OCI-LY1 (cell line): ENCODE results near the gene PPP5C.
A peak's percentile ranks its signal among the peaks of the same experiment; 100 is the strongest.

Experiments used
- H2AFZ ChIP-seq: fragments of 200-600 bp; sonication (generic), shearing (Covaris generic); 2 replicates; pipeline ENCODE4 v1.6.0; 2014; ENCODE audit warnings: antibody characterized with exemption, mild to moderate bottlenecking, low read length
- H3F3A ChIP-seq: fragments of 200-600 bp; sonication (generic), shearing (Covaris generic); 2 replicates; pipeline ENCODE4 v1.6.0; 2014; ENCODE audit warnings: mild to moderate bottlenecking, antibody characterized with exemption, low read length, moderate library complexity; ENCODE audit not compliant: insufficient read depth
- H3K27ac ChIP-seq: fragments of 200-600 bp; sonication (generic); 2 replicates; pipeline ENCODE4 v1.5.1; 2014; ENCODE audit warnings: low read length, mixed run types, mild to moderate bottlenecking, low read depth; ENCODE audit not compliant: poor library complexity, severe bottlenecking
- H3K27me3 ChIP-seq: fragments of 200-600 bp; sonication (generic); 2 replicates; pipeline ENCODE4 v1.6.0; 2014; ENCODE audit warnings: antibody characterized with exemption, mild to moderate bottlenecking, low read length, moderate library complexity; ENCODE audit not compliant: insufficient read depth
- H3K36me3 ChIP-seq: fragments of 200-600 bp; sonication (generic); 2 replicates; pipeline ENCODE4 v1.6.1; 2014; ENCODE audit warnings: mild to moderate bottlenecking, antibody characterized with exemption, low read length, moderate library complexity, mixed read lengths; ENCODE audit not compliant: insufficient read depth
- H3K4me1 ChIP-seq: fragments of 200-600 bp; sonication (generic); 2 replicates; pipeline ENCODE4 v1.5.1; 2014; ENCODE audit warnings: mild to moderate bottlenecking, low read length, moderate library complexity; ENCODE audit not compliant: insufficient read depth, severe bottlenecking
- H3K4me2 ChIP-seq: fragments of 200-600 bp; sonication (generic), shearing (Covaris generic); 2 replicates; pipeline ENCODE4 v1.6.1; 2014; ENCODE audit warnings: low read length
- H3K4me3 ChIP-seq: fragments of 200-600 bp; sonication (generic); 2 replicates; pipeline ENCODE4 v1.5.1; 2014; ENCODE audit warnings: low read length, low read depth, mild to moderate bottlenecking, mixed read lengths; ENCODE audit not compliant: poor library complexity, severe bottlenecking
- H3K79me2 ChIP-seq: fragments of 200-600 bp; shearing (Covaris generic); 2 replicates; pipeline ENCODE4 v1.6.1; 2016; ENCODE audit warnings: mixed run types, low read length, mixed read lengths; ENCODE audit not compliant: insufficient read depth
- H3K9ac ChIP-seq: fragments of 200-600 bp; sonication (generic), shearing (Covaris generic); 2 replicates; pipeline ENCODE4 v1.6.1; 2014; ENCODE audit warnings: mild to moderate bottlenecking, low read length, mixed read lengths
- H3K9me2 ChIP-seq: fragments of 200-600 bp; sonication (generic), shearing (Covaris generic); 2 replicates; pipeline ENCODE4 v1.6.1; 2014; ENCODE audit warnings: low read depth, mild to moderate bottlenecking, low read length, mixed read lengths
- H3K9me3 ChIP-seq: fragments of 200-600 bp; shearing (Covaris generic); 2 replicates; pipeline ENCODE4 v1.6.1; 2014; ENCODE audit warnings: low read length, mixed read lengths
- H4K20me1 ChIP-seq: fragments of 200-600 bp; sonication (generic), shearing (Covaris generic); 2 replicates; pipeline ENCODE4 v1.6.0; 2016; ENCODE audit warnings: mild to moderate bottlenecking, low read length; ENCODE audit not compliant: insufficient read depth
- CTCF ChIP-seq: fragments of 200-600 bp; sonication (generic), shearing (Covaris generic); IDR thresholded peaks from 2 replicates; pipeline ENCODE4 v1.5.1; 2017; ENCODE audit warnings: mild to moderate bottlenecking, antibody characterized with exemption, low read length, moderate library complexity, mixed read lengths
- EZH2 ChIP-seq: fragments of 200-600 bp; sonication (generic), shearing (Covaris generic); IDR thresholded peaks from 2 replicates; pipeline ENCODE4 v1.8.0; 2017; ENCODE audit warnings: borderline replicate concordance, mixed run types, mild to moderate bottlenecking, antibody characterized with exemption, low read length, moderate library complexity, mixed read lengths

The PPP5C gene

DNA sequence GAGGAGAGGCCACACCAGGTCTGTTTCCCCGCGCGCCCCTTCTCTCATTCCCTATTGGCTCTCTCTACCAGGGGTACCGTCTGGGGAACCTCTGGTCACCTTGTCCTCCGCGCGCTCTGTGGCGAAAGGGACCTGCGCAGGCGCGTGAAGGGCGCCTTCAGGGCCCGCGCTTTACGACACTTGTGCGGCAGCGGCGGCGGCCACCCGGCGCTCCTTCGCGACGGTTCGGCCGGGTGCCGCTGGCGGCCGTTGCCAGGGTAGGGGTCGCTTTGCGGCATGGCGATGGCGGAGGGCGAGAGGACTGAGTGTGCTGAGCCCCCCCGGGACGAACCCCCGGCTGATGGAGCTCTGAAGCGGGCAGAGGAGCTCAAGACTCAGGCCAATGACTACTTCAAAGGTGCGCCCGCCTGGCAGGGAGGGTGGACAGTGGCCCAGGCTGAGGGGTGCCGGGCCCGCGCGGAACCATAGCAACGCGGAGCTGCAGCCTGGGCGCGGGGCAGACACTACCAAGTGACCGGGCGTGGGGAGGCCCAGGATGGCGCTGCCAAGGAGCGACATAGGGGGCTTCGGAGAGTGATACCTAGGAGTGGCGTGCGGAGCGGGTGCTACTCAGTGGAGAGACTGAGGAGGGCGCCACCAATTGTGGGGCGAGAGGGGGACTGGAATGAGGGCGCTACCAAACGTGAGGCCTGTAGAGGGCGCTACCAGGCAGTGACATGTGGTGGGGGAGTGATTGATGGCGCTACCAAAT, at the start of gene PPP5C:
Gene PPP5C (plus strand): TSS at position 267 of the 751 bp plus-strand sequence. CDS start 10 bp downstream, at position 277.
- H3K4me3 ChIP-seq: peak within 1 kb of the TSS; percentile 92
- H3K4me2 ChIP-seq: peak within 1 kb of the TSS; percentile 99
- peaks cover 7% of the 10 kb centered on the region; the same call in 1 of the 2 replicates for H3K36me3 ChIP-seq
- H3K9me2 ChIP-seq: no peaks in the 10 kb centered on the region
- no peaks in the 10 kb centered on the region for H4K20me1 ChIP-seq
- H3K9ac ChIP-seq: peak within 1 kb of the TSS; percentile 97
- peak within 1 kb of the TSS; percentile 57; the same call in 1 of the 2 replicates for H2AFZ ChIP-seq
- H3F3A ChIP-seq: no peaks in the 10 kb centered on the region
- no peaks in the 10 kb centered on the region; the same call in 1 of the 2 replicates for H3K27me3 ChIP-seq
- peaks cover 43% of the 10 kb centered on the region for H3K4me1 ChIP-seq
- no peak for TF ChIP-seq EZH2
- TF ChIP-seq CTCF: peak; percentile 100
- H3K9me3 ChIP-seq: no peaks in the 10 kb centered on the region
- H3K79me2 ChIP-seq: peaks cover 24% of the 10 kb centered on the region
- H3K27ac ChIP-seq: peak within 1 kb of the TSS; percentile 69

DNA sequence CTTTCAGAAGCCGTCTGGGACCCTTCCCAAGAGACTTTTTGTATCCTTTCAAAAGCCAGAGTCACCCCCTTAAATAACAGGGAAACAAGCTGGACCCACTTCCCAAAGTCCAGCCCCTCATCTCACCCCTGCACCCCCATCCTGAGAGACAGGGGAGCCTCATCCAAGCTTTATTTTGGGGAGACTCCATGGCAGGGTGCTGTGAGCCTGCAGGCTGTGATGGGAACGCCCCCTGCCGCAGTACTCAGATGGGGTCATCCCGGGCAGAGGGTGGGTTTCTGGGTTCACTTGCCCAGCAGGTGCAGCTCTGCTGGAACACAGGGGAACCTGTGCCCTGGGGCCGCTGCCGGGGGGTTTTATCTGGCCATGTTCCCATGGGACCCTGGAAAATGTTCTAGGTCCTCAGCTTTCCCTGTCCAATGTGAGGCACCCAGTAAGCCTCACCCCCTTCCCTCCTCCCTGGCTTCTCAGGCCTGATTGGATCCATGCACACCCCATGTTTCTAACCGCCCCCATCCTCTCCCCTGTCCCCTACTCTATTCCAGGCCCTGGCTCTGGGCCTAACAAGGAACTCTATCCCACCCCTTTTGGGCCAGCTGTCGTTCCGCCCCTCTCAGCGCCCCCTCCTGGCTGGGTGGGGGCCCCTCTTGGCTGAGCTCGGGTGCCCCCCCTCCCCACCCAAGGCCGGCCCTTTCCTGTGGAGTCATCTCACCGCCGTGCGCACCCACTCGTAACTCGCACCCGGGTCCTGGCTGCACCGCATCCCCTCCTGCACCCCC, 49.0 kb upstream of the PPP5C start:
- Histone ChIP-seq H3F3A (no peaks in the 10 kb centered on the region), H2AFZ (no peak overlapping the region), H3K4me3 (no peak overlapping the region), H3K9me3 (no peaks in the 10 kb centered on the region), H3K4me2 (no peak overlapping the region), H3K4me1 (peaks cover 6% of the 10 kb centered on the region), H3K27ac (no peak overlapping the region), H4K20me1 (no peaks in the 10 kb centered on the region), H3K36me3 (no peaks in the 10 kb centered on the region), H3K79me2 (no peaks in the 10 kb centered on the region), H3K9ac (no peak overlapping the region), H3K9me2 (no peaks in the 10 kb centered on the region), H3K27me3 (no peaks in the 10 kb centered on the region)
- TF ChIP-seq EZH2 (no peak), CTCF (no peak)

- Histone ChIP-seq H3K27me3 (no peaks in the 10 kb centered on the region), H3F3A (no peaks in the 10 kb centered on the region), H3K9me3 (no peaks in the 10 kb centered on the region), H3K27ac (no peak overlapping the region), H3K9me2 (no peaks in the 10 kb centered on the region), H3K36me3 (no peaks in the 10 kb centered on the region), H3K4me3 (no peak overlapping the region), H2AFZ (no peak overlapping the region), H3K79me2 (no peaks in the 10 kb centered on the region), H3K4me2 (no peak overlapping the region; the same call in 1 of the 2 replicates), H3K4me1 (peaks cover 6% of the 10 kb centered on the region), H4K20me1 (no peaks in the 10 kb centered on the region), H3K9ac (no peak overlapping the region)
- TF ChIP-seq EZH2 (no peak), CTCF (no peak)
These were observed 48.3 kb upstream of the PPP5C start for GRCh38 chr19:46298479-46299003.
